HG03045 (cell line): ENCODE measurements around the gene ERN2.
A peak's percentile ranks its signal among the peaks of the same experiment; 100 is the strongest.

Source experiments
- ATAC-seq: cut with Tn5 transposase; IDR thresholded peaks from one replicate; pipeline ENCODE4 v1.9.1; 2021; ENCODE audit warnings: mild to moderate bottlenecking, moderate library complexity; ENCODE audit not compliant: unreplicated experiment

ERN2 gene

DNA sequence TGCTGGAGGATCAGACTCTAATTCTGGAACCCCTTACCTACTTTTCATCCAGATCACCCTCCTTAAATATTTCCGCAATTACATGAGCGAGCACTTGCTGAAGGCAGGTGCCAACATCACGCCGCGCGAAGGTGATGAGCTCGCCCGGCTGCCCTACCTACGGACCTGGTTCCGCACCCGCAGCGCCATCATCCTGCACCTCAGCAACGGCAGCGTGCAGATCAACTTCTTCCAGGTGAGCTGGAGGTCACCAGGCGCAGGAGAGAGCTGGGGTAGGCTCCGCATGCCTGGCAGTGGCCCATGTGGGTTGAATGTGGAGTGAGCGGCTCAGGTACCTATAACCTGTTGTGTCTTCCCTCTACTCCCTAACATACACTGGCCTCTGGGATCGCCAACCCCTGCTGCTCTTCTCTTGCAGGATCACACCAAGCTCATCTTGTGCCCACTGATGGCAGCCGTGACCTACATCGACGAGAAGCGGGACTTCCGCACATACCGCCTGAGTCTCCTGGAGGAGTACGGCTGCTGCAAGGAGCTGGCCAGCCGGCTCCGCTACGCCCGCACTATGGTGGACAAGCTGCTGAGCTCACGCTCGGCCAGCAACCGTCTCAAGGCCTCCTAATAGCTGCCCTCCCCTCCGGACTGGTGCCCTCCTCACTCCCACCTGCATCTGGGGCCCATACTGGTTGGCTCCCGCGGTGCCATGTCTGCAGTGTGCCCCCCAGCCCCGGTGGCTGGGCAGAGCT, 23.4 kb downstream of the ERN2 start:
- ATAC-seq: no peak

DNA sequence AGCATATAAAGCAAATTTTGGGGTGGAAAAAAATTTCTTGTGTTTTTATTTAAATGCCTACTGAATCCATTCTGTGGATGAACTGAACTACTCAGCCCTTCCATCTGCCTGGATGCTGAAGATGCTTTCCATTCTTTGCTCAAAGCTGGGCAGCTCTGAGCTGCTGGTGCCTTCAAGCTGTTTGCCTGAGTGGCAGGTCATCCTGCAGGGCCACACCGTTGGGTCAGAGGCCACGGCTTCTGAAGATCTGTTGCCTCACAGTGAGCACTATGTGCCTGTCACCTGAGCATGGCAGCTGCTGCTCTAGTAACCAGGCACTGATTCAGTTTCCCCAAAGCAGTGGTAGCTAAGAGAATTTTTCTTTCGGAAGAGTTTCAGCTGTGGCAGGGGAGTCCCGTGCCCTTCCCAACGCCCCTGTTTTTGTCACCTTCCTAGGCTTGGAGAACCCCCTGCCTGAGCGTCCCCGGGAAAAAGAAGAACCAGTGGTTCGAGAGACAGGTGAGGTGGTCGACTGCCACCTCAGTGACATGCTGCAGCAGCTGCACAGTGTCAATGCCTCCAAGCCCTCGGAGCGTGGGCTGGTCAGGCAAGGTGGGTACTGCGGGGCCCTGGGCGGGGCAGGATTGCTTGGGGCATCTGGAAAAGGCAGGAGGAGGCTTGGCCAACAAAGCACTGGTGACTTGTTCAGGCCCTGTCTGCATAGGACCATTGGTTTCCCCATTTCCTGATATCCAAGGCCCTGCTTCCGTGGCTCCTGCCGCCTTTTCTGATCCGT, 25.8 kb downstream of the ERN2 start:
- no peak for ATAC-seq

DNA sequence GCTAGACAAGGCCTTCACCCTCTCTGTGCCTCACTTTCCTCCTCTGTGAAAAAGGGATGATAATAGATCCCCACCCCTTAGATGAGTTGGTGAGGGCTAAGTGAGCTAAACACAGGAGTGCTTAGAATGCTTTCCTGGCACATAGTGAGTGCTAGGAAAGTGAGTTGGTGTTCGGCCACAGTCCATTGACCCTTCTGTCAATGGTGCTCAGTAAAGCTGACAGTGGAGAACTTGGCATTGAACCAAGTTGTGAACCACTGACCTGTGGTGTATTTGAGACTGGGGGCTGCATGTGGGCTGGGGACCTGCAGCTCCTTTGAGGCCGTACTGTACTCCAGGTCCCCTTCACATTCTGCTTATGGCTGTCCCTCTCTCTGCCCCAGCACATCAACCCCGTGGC, 29.5 kb downstream of the ERN2 start:
- ATAC-seq: no peak

DNA sequence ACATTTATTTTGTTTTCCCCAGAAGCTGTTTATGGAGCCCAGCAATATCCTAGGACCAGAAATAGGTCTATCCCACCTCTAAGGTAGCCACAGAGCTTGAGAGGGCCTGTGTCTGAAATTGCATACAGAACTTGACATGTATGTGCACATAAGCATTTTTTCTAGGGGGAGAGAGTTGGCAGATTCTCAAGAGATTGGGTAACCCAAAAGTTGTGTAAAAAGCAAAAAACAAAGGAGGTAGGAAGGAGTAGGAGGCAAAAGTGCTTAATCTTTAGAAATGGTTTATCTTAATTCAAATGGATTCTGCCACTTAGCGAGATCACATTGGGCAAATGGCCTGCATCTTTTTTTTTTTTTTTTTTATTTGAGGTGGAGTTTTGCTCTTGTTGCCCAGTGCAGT, 30.8 kb downstream of the ERN2 start:
- no peak for ATAC-seq

DNA sequence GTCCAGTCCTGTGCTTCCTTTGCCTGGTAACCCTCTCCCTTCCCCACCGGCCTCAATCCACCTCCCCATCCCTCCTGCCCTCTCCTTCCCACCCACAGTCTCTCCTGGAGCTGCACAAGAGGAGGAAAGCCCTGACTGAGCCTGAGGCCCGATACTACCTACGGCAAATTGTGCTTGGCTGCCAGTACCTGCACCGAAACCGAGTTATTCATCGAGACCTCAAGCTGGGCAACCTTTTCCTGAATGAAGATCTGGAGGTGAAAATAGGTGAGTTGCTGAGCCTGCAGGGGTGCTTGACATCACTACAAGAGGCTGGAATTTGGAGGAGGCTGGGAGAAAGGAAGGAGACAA, 33.1 kb downstream of the ERN2 start:
- ATAC-seq: no peak

DNA sequence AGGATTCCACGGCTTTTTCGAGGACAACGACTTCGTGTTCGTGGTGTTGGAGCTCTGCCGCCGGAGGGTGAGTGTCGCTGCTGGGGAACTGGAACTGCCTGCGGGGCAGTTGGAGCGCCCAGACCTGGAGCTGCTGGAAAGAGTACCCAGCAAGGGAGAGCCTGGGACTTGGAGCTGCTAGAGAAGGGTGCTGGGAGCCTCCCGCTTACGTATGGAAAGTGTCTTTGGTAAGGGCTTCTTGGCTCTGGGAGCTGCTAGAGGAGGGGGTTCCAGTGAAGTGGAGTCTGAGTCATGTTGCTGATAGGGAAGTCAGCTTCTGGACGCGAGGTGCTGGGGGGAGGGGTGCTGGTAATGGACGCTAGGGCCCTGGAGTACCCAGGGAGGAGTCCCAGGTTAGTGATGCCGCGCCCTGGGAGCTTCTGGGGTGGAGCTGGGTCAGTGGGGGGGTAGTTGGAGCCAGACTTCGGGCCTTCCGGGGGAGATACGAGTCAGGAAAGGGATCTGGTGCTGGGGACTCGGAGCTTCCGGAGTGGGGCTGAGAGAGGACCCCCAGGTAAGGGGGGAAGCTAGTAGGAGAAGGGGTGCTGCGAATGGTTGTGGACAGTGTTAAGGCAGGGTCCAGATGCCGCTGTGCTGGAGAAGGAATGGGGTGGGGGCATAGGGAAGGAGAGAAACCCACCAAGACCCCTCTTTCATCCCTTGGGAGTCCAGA, 33.6 kb downstream of the ERN2 start:
- no peak for ATAC-seq

DNA sequence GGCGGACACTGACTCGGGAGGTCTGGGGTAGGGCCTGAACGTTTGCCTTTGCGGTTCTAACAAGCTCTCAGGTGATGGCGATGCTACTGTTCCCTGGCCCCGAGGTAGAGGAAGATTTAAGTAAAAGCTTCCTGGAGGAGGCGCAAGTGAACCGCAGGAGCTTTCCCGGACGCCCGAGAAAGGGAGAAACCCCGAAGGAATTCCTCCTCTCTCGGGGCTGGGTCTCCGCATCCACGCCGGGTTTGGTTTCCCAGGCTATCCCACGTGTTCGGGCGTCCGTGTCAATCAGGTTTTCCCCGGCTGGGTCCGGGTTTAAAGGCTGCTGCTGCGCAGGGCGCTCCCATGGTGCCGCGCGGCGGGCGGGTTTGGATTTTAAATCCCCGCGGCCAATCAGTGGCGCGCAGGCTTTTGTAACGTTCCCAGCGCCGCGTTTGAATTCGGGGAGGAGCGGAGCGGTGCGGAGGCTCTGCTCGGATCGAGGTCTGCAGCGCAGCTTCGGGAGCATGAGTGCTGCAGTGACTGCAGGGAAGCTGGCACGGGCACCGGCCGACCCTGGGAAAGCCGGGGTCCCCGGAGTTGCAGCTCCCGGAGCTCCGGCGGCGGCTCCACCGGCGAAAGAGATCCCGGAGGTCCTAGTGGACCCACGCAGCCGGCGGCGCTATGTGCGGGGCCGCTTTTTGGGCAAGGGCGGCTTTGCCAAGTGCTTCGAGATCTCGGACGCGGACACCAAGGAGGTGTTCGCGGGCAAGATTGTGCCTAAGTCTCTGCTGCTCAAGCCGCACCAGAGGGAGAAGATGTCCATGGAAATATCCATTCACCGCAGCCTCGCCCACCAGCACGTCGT, 34.4 kb downstream of the ERN2 start, which contains the start of gene PLK1:
Gene PLK1, plus strand, starts transcription at position 460 of the 844 bp plus-strand sequence. Its CDS starts 44 bp downstream, at position 504.
- ATAC-seq: peak; percentile 86

DNA sequence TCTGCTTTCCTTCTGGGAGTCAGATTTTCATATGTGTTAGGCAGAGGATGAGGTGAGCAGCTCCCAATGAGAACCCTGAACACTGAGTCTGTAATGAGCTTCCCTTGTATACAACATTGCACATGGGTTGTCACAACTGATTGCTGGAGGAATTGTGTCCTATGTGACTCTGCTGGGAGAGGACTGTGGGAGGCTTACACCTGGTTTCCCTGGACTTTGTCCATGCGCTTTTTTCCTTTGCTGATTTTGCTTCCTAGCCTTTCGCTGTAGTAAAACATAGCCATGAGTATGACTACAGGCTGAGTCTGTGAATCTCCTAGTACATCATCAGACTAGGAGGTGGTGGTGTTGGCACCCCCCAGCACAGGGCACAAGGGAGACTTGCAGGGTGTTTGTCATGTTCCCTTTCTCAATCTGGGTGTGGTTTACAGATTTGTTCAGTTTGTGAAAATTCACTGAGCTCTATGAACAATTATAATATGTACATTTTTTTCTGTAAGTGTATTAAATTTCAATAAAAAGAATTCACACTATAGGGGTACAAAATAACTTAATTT, 36.0 kb downstream of the ERN2 start:
- no peak for ATAC-seq

DNA sequence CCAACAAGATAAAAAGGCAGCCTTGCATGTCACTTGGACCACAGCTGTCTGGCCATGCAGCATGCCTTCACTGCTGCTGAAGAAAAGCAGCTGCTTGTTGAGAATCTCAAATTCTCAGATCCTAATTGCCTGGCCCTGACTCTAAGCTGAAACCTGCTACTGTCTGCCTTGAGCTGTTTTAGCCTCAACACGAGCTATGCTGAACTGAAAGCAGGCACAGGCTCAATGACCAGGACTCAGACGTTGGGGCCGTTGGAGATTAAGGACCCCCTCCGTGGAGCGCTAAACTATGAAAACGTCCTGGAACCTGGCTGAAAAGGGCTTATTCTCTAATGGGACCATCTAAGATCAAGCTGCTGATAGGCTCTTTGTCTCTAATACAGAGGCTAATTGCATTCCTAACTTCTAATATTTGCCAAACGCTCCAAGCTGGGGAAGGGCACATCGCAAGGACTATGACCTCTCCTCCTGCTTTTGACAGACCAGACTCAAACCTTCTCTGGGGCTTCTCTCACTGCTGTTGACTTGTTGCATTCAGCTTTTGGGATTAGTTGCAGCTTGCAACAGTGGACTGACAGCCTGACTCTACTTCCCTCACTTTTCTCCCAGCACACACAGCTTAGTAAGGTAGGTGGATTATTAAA, 38.9 kb downstream of the ERN2 start:
- ATAC-seq: no peak

DNA sequence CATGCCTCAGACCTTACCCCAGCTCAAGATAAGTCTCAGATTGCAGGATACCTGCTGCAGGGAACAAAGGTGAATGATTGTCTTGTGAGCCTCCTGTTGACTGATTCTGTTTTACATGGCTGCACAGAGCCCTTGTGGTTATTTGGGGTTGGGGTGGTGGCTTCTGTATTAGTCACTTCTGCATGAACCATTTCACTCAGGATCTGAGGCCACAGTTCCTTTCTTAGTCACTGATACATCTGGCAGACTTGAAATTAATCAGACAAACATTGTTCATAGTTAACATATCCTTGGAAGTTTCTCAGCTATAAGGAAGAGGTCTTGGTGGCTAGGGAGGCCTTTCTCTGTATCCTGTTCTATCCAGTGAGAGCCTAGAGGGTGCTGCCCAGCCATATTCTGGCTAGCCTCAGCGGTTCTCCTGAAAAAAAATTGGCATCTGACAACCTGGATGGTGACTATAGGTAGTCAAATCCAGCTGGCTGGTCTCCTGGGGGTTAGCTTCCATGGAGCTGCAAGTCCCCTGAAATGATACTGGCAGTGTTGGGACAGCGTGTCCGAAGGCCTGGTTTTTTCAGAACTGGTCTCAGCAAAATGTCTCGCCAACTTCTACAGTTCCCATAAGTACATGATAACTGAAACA, 42.8 kb downstream of the ERN2 start:
- ATAC-seq: peak; percentile 72

DNA sequence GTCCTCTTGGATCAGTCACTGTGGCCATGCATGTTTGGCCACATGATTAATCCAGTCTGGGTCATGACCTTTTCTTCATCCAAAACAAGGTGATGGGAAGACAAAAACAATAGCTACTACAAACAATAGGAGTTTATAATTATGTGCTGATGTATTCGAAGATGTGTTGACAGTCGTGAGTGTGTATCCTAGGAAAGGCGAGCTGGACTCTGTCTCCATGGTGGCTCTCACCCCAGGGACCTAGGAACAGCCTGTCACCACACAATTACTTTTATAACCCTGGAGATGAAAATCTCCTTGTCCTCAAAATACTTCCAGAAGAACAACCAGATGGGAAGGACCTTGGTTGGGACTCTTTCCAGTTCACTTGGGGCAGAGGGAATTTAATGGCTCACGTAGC, 44.1 kb downstream of the ERN2 start:
- no peak for ATAC-seq

DNA sequence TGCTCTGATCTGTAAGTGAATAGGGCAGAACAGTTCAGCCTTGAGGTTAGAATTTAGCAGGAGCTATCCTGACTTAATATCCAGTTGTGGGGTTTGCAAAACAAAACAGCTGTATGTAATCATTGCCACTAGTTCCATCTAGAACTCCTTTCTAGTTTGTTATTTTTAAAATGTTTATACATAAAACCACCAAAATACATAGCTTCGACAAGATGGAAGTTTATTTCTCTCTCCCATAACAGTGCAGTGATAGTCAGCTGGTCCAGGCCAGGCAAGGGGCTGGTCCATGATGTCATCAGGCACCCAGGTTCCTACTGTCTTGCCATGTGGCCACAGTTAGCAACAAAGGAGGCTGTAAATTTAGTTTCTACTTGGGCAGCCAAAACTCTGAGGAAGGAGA, 44.8 kb downstream of the ERN2 start:
- ATAC-seq: no peak

DNA sequence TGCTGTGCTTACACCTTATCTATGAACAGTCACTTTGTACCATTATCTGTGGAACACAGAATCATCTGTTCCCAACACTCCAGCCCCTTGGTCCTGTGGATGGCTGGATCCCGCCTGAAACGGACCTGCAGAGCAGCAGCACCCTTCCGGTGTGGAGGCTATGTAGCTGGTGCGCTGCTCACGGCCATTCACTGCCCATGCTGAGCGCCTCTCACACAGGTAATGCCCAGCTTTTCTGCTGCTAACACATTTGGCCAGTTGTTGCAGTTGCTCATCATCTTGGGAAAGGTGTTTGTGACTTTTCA, 45.7 kb downstream of the ERN2 start:
- ATAC-seq: no peak

DNA sequence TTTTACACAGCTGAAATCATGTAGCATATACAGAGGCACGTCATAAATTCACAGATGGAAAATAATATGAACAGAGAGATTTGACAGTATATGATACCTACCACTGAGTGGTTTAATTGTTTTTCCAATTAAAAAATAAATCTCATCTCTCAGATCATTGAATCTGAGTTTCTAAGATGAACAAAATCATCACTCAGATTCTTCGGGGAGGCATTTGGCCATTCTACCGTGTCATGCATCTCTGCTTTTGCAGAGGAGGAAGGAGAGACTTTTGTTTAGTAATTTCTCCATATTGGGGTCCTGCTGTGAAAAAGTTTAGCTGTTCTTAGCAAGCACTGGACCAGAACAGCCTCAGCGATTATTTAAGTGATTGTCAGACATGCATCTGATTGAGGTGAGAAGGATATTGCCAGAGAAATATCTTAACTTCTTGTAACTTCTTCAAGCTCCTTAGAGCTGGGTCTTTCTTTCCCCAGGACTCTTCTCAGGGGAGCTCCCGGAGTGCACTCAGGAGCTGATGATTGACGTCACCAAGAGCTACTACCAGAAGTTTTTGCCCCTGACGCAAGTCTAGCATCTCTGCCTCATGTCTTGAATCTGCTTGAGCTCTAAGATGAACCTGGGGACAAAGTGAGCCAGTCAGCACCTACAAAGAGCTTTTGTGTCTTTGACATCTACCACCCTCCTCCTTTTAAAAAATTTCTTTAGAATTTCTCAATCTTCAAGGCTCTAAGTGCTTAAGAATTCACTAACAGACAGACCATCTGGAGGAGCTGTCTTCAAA, 46.3 kb downstream of the ERN2 start:
- no peak for ATAC-seq

DNA sequence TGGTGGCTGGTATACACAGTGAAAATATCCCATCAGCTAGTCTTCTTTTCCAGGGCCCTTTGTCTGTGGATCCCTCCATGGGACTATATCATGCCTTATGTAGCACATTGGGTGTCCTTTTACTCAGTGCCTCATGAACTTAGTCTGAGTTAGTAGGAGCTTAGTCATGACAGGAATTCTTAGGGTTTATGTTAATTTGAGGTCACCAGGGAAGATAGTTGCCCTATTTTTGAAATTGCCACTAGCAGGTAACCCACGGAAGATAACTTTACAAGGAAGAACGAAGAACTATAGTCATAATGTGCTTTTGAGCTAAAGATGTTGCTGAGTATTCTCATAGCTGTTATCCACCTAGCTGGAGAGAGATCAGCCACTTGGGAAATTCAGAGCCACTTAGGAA, 49.1 kb downstream of the ERN2 start:
- no peak for ATAC-seq

DNA sequence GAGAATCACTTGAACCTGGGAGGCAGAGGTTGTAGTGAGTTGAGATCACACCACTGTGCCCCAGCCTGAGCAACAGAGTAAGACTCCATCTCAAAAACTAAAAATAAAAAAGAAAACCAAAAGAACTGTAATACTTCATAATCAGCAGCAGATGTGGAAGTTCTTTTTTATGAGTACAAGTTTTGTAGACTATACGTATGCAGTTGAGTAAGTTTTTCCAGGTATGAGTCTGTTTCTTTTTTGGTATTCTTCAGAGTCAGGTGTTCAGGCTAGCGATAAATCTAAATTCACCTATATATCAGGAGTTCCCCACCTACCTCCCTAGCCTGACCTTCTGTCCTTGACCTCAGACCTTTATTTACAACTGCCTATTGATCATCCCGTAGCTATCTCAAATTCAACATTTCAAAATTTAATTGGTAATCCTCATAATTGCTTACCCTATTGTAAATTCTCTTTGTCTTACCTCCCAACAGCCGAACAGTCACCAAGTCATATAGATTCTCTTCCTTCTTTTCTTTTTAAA, 61.0 kb downstream of the ERN2 start:
- no peak for ATAC-seq

DNA sequence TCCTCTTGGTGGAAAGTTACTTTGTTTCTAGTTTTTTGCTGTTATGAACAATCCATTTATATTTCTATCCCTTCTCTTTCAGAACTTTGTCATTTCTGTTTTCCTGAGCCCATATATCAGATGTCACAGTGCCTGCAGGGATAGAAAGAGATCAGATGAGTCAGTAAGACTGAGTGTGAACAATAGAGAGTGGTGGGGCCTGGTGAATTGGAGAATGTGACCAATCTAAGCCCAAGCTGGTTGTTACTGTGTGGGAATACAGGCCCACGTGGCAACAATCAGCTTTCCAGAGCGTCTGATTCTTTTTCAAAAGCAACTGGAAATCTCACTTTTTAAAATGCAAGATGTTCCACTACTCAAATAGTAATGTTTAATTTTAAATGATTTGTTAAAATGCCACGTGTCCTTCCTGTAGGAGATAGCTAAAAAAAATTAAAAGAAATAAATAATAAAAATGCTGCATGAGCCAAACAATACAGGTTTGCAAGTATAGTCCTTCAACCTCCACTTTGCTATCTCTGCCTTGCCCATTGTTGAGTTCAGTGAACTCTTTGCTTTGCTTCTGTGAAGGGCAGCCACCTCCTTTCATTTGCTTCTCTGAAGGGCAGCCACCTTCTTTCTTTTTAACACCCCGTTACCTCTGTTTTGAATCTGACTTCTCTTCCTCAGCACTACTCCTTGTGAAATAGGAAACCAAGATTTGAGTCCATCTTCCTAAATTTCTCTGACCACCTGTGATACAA, 62.2 kb downstream of the ERN2 start:
- no peak for ATAC-seq

DNA sequence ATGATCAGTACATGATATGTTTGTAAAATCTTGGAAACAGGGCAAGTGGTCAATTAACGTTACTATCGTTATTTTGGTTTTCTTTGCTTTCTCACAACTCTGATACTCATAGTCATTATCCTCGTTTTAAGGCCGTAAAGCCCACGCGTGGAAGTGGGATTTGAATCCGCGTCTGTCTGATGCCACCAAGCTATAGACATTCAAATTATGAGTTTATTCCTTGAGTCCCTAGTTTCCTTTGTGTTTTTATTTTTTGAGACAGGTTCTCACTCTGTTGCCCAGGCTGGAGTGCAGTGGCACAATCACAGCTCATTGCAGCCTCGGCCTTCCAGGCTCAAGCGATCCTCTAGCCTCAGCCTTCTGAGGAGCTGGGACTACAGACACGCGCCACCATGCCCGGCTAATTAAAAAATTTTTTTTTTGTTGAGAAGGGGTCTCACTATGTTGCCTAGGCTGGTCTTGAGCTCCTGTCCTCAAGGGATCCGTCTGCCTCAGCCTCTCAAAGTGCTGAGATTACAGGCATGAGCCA, 70.7 kb downstream of the ERN2 start:
- no peak for ATAC-seq
